HepG2 (cell line): ENCODE data around the gene FRK. TPM values are rescaled to one million over a fixed set of nuclear protein-coding genes. Genes with fewer than 3 reads are reported as not detected.

ENCODE experiments used
- ATAC-seq: fragments of 200-7000 bp; cut with Tn5 transposase; 3 replicates; pipeline ENCODE4 v1.9.1; 2020; ENCODE audit warnings: mild to moderate bottlenecking, moderate library complexity
- BruUV-seq: library from RNA; stranded (reverse); fragments of 400-500 nt; replicated peaks from 2 replicates; lab custom pipeline; 2021; lab: Mats Ljungman, UMichigan
- CTCF ChIA-PET: fragments of 300-600 bp; formaldehyde crosslinking; extraction: SDS; loops from one replicate; lab custom pipeline; 2021; ENCODE audit warnings: low total read pairs, inconsistent platforms, low intra/inter-chr PET ratio; lab: Yijun Ruan, JAX
- POLR2A ChIA-PET: fragments of 350-600 bp; sonication (Branson Sonifier 250); formaldehyde crosslinking; loops from one replicate; lab custom pipeline; 2020; ENCODE audit warnings: antibody characterized with exemption, inconsistent platforms; lab: Yijun Ruan, JAX
- DNase-seq: peaks from one replicate; pipeline ENCODE4 v3.0.0-alpha.2; 2015; ENCODE audit warnings: low spot score
- FAIRE-seq: peaks from 3 replicates; lab custom pipeline; 2011; peaks lifted over from hg19 to GRCh38; lab: Jason Lieb, UNC
- H2AFZ ChIP-seq: one replicate; pipeline ENCODE4 v1.6.1; 2011; ENCODE audit warnings: low read length, inconsistent platforms
- H3K27ac ChIP-seq: fragments of 300-600 bp; 3 replicates; pipeline ENCODE4 v1.8.0; 2011; ENCODE audit warnings: mixed run types, mild to moderate bottlenecking, mixed read lengths, low read length, inconsistent platforms; ENCODE audit not compliant: insufficient read depth; ENCODE audit errors: extremely low read length
- H3K27me3 ChIP-seq, 2 experiments: fragments of 200-600 bp in 1 of 2; 2 replicates in 1 of 2; 3 replicates in 1 of 2; pipeline versions ENCODE4 v1.6.0 to v1.8.0; 2011; ENCODE audit warnings: low read length in 2 of 2, mild to moderate bottlenecking in 2 of 2, moderate library complexity in 2 of 2, inconsistent platforms in 1 of 2; ENCODE audit not compliant: insufficient read depth in 2 of 2, control insufficient read depth in 1 of 2
- H3K36me3 ChIP-seq, 2 experiments: fragments of 200-600 bp in 1 of 2; replicated peaks in 1 of 2; 2 replicates in 1 of 2; 3 replicates in 1 of 2; pipeline versions ENCODE4 v1.5.1 to v1.8.0; 2011; ENCODE audit warnings: low read length in 2 of 2, inconsistent platforms in 1 of 2; ENCODE audit not compliant: insufficient read depth in 2 of 2, control insufficient read depth in 1 of 2
- H3K4me1 ChIP-seq: 2 replicates; pipeline ENCODE4 v1.5.1; 2012; ENCODE audit warnings: low read length, inconsistent platforms; ENCODE audit not compliant: insufficient read depth
- H3K4me2 ChIP-seq: 2 replicates; pipeline ENCODE4 v1.6.0; 2011; ENCODE audit warnings: low read depth, low read length, inconsistent platforms
- H3K4me3 ChIP-seq, 3 experiments: fragments of 200-600 bp in 1 of 3; sonication (generic), shearing (Covaris generic) in 1 of 3; replicated peaks in 1 of 3; 2 replicates each; pipeline ENCODE4 v1.5.1; 2011 to 2016; ENCODE audit warnings: low read length in 3 of 3, inconsistent platforms in 2 of 3, low read depth in 2 of 3, mild to moderate bottlenecking in 2 of 3, control low read depth in 1 of 3, mixed read lengths in 1 of 3; ENCODE audit not compliant: insufficient read depth in 1 of 3
- H3K79me2 ChIP-seq: one replicate; pipeline ENCODE4 v1.6.1; 2011; ENCODE audit warnings: low read length, inconsistent platforms; ENCODE audit not compliant: insufficient read depth
- H3K9ac ChIP-seq: 2 replicates; pipeline ENCODE4 v1.6.0; 2011; ENCODE audit warnings: mild to moderate bottlenecking, low read depth, low read length, inconsistent platforms; ENCODE audit not compliant: insufficient read depth
- H3K9me3 ChIP-seq: 2 replicates; pipeline ENCODE4 v1.5.1; 2012; ENCODE audit warnings: mild to moderate bottlenecking, low read length
- H4K20me1 ChIP-seq: 2 replicates; pipeline ENCODE4 v1.6.0; 2011; ENCODE audit warnings: inconsistent platforms, mild to moderate bottlenecking, low read length, moderate library complexity; ENCODE audit not compliant: insufficient read depth
- CEBPG ChIP-seq: IDR thresholded peaks from 2 replicates; pipeline ENCODE4 v1.6.1; 2016
- FOXK1 ChIP-seq: sonication (generic); formaldehyde crosslinking; IDR thresholded peaks from 2 replicates; pipeline ENCODE4 v1.4.0; 2020; ENCODE audit warnings: low read depth, missing genetic modification reagents, borderline replicate concordance
- MEIS1 ChIP-seq: sonication (generic); formaldehyde crosslinking; IDR thresholded peaks from 2 replicates; pipeline ENCODE4 v1.9.0; 2021; ENCODE audit warnings: mild to moderate bottlenecking, missing genetic modification reagents, moderate library complexity, borderline replicate concordance
- NFE2L2 ChIP-seq: fragments of 150-350 bp; IDR thresholded peaks from 2 replicates; pipeline ENCODE4 v1.6.1; 2014; ENCODE audit warnings: low read length
- NFIC ChIP-seq: IDR thresholded peaks from 2 replicates; pipeline ENCODE4 v1.6.1; 2012; ENCODE audit warnings: mild to moderate bottlenecking, low read length, inconsistent platforms
- NRL ChIP-seq: sonication (generic); formaldehyde crosslinking; IDR thresholded peaks from 2 replicates; pipeline ENCODE4 v1.5.0; 2020; ENCODE audit warnings: missing genetic modification reagents, mild to moderate bottlenecking, moderate library complexity, borderline replicate concordance
- REXO4 ChIP-seq: sonication (generic); formaldehyde crosslinking; IDR thresholded peaks from 2 replicates; pipeline ENCODE4 v1.8.0; 2022; ENCODE audit warnings: missing genetic modification reagents, mild to moderate bottlenecking, borderline replicate concordance
- RFX5 ChIP-seq: IDR thresholded peaks from 2 replicates; pipeline ENCODE4 v1.6.1; 2011; ENCODE audit warnings: low read depth, low read length, improper control_type of control experiment
- SOX6 ChIP-seq, 2 experiments: fragments of 450-650 bp in 1 of 2; sonication (generic) in 1 of 2; formaldehyde crosslinking in 1 of 2; IDR thresholded peaks; 2 replicates each; pipeline versions ENCODE4 v1.4.0 to v1.6.1; 2017 to 2020; ENCODE audit warnings: antibody characterized with exemption in 1 of 2, mild to moderate bottlenecking in 1 of 2, missing genetic modification reagents in 1 of 2
- SRY ChIP-seq: sonication (generic); formaldehyde crosslinking; IDR thresholded peaks from 2 replicates; pipeline ENCODE4 v1.8.0; 2022; ENCODE audit warnings: mild to moderate bottlenecking, missing genetic modification reagents
- ZNF337 ChIP-seq: sonication (generic); formaldehyde crosslinking; IDR thresholded peaks from 2 replicates; pipeline ENCODE4 v1.5.1; 2020; ENCODE audit warnings: missing genetic modification reagents, low read depth, mild to moderate bottlenecking, borderline replicate concordance
- ZNF484 ChIP-seq: sonication (generic); formaldehyde crosslinking; IDR thresholded peaks from 2 replicates; pipeline ENCODE4 v1.5.1; 2020; ENCODE audit warnings: mild to moderate bottlenecking, low read depth, missing genetic modification reagents, borderline replicate concordance
- ZNF552 ChIP-seq: sonication (generic); formaldehyde crosslinking; IDR thresholded peaks from 2 replicates; pipeline ENCODE4 v1.9.0; 2022; ENCODE audit warnings: missing genetic modification reagents, mild to moderate bottlenecking, borderline replicate concordance
- in situ Hi-C: cut with HindIII; loops from 2 replicates; pipeline ENCODE4 v1.10.0; 2017; ENCODE audit warnings: low pct_unique_long_range_greater_than_20kb; ENCODE audit not compliant: extremely low pct_ligation_motif_present
- intact Hi-C: fragments of 100-400 bp; cut with micrococcal nuclease; formaldehyde crosslinking; loops from one replicate; pipeline ENCODE4 v1.10.0; 2022; ENCODE audit not compliant: unreplicated experiment
- polyA plus RNA-seq, 8 experiments: library from polyadenylated mRNA; depleted of rRNA in 3 of 8; stranded (reverse) in 7 of 8; unstranded in 1 of 8; fragments of >200 nt; fragmentation: Illumina TruSeq in 4 of 8; extraction: Trizol in 4 of 8; gene quantifications; 2 replicates each; pipeline versions ENCODE4 v1.2.1 to v1.2.3, GENCODE V29; 2011 to 2016; ENCODE audit warnings: low read depth in 4 of 8, missing spikeins in 1 of 8, mixed read lengths in 1 of 8; ENCODE audit not compliant: insufficient read depth in 1 of 8
- total RNA-seq, 5 experiments: library from RNA; depleted of rRNA; stranded (reverse); fragments of >200 nt; fragmentation: Illumina TruSeq; extraction: Trizol; gene quantifications; 2 replicates each; pipeline ENCODE4 v1.2.3, GENCODE V29; 2016; ENCODE audit warnings: low read depth in 1 of 5
- TF ChIP-seq, protein P1 (sequence below): sonication (generic); formaldehyde crosslinking; IDR thresholded peaks from 2 replicates; pipeline ENCODE4 v1.5.0; 2020; ENCODE audit warnings: mild to moderate bottlenecking, missing genetic modification reagents

Gene FRK
- total and polyA plus RNA-seq, 2 of the 13 experiments (the other 11 are each of a cell fraction or from before 2014, with no cell fraction given), result 1.3 to 2.9 TPM

DNA sequence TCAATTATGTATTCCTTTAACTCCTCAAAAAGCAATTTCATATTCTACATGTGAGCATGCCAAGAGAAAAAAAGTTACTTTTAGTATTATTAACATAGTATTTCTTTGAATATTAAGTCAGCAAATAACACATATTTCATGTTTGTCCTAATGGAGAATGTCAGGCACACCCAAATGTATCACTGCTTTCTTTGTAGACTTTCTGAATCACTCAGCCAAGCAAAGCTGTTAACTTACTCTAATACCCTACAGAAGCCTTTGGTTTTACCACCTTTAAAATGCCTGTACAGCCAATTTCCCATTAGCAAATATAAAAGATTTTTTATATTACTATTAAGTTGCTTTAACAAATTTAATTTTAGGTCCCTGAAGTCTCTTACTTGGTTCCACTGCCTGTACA lies 23.8 kb downstream of the FRK start:
- no peak overlapping the region for H2AFZ ChIP-seq
- ChIA-PET CTCF (no interaction called here), POLR2A (no interaction called here)
- H3K36me3 ChIP-seq, result peaks cover 1 to 7% of the 10 kb centered on the region in 2 experiments; a peak in 4 of 5 replicates
- no TSS peak for BruUV-seq
- H3K4me2 ChIP-seq, result no peak overlapping the region
- intact Hi-C loops, result no loop called here
- H4K20me1 ChIP-seq, result no peaks in the 10 kb centered on the region
- DNase-seq (no peak), ATAC-seq (no peak), FAIRE-seq (no peak)
- TF ChIP-seq REXO4 (CRISPR knock-in tag) (no peak), NFIC (no peak), MEIS1 (no peak), CEBPG (CRISPR knock-in tag) (no peak), ZNF484 (CRISPR knock-in tag) (no peak), NFE2L2 (no peak), RFX5 (no peak), SOX6 (IDR thresholded peaks at IDR 0.05) (no peak), SOX6 (CRISPR knock-in tag; IDR thresholded peaks at IDR 0.05) (no peak), FOXK1 (no peak), SRY (CRISPR knock-in tag) (no peak), NRL (CRISPR knock-in tag) (no peak), ZNF552 (CRISPR knock-in tag) (no peak), ZNF337 (CRISPR knock-in tag) (no peak)
- TF ChIP-seq, protein P1, sequence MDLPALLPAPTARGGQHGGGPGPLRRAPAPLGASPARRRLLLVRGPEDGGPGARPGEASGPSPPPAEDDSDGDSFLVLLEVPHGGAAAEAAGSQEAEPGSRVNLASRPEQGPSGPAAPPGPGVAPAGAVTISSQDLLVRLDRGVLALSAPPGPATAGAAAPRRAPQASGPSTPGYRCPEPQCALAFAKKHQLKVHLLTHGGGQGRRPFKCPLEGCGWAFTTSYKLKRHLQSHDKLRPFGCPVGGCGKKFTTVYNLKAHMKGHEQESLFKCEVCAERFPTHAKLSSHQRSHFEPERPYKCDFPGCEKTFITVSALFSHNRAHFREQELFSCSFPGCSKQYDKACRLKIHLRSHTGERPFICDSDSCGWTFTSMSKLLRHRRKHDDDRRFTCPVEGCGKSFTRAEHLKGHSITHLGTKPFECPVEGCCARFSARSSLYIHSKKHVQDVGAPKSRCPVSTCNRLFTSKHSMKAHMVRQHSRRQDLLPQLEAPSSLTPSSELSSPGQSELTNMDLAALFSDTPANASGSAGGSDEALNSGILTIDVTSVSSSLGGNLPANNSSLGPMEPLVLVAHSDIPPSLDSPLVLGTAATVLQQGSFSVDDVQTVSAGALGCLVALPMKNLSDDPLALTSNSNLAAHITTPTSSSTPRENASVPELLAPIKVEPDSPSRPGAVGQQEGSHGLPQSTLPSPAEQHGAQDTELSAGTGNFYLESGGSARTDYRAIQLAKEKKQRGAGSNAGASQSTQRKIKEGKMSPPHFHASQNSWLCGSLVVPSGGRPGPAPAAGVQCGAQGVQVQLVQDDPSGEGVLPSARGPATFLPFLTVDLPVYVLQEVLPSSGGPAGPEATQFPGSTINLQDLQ (CRISPR knock-in tag), result no peak
- peaks cover 31% of the 10 kb centered on the region for H3K79me2 ChIP-seq
- in situ Hi-C loops, result no loop called here
- H3K4me3 ChIP-seq, result no peak overlapping the region
- no peaks in the 10 kb centered on the region for H3K27me3 ChIP-seq
- peaks cover 24% of the 10 kb centered on the region for H3K4me1 ChIP-seq
- no peaks in the 10 kb centered on the region for H3K9me3 ChIP-seq
- H3K9ac ChIP-seq, result no peak overlapping the region
- no peak overlapping the region for H3K27ac ChIP-seq
